Upper lobe of right lung (tissue), 1 donor: ENCODE results near the gene NKRF. TPM values are rescaled to one million over a fixed set of nuclear protein-coding genes. Genes with fewer than 3 reads are reported as not detected.
A peak's percentile ranks its signal among the peaks of the same experiment; 100 is the strongest.

Source experiments
- ATAC-seq: fragments of 200-7000 bp; cut with Tn5 transposase; one replicate; pipeline ENCODE4 v1.9.1; 2020; ENCODE audit warnings: mild to moderate bottlenecking, moderate library complexity
- DNase-seq: peaks from one replicate; pipeline ENCODE4 v3.0.0-alpha.2; 2020
- H3K27ac ChIP-seq: fragments of 200-600 bp; one replicate; pipeline ENCODE4 v1.8.0; 2022
- H3K27me3 ChIP-seq: fragments of 200-600 bp; one replicate; pipeline ENCODE4 v1.8.0; 2022; ENCODE audit warnings: mild to moderate bottlenecking
- H3K36me3 ChIP-seq: fragments of 200-600 bp; one replicate; pipeline ENCODE4 v1.8.0; 2022
- H3K4me1 ChIP-seq: fragments of 200-600 bp; one replicate; pipeline ENCODE4 v1.8.0; 2022
- H3K4me3 ChIP-seq: fragments of 200-600 bp; one replicate; pipeline ENCODE4 v1.8.0; 2022; ENCODE audit warnings: mild to moderate bottlenecking
- H3K9me3 ChIP-seq: fragments of 200-600 bp; one replicate; pipeline ENCODE4 v1.8.0; 2022
- CTCF ChIP-seq: fragments of 200-600 bp; IDR thresholded peaks from one replicate; pipeline ENCODE4 v1.8.0; 2022; ENCODE audit warnings: antibody characterized with exemption
- intact Hi-C: fragments of 100-400 bp; cut with DNase I; formaldehyde crosslinking; loops from one replicate; pipeline ENCODE4 v1.11.0; 2022
- long read RNA-seq: library from polyadenylated mRNA; unstranded; transcript quantifications from one replicate; pipeline ENCODE4 v2.0.0, GENCODE V29; 2021
- total RNA-seq: library from RNA; stranded (reverse); fragmentation: NEBNext Ultra II Directional; extraction: Animal tissue kit (Norgen Biotek cat#: 25700); gene quantifications from one replicate; pipeline ENCODE4 v1.2.1, GENCODE V29; 2021
- donor health status: DM: no; HTN: yes; CAD: no; lungs with severe emphysema.

Gene NKRF
- total RNA-seq: 7.1 TPM
- long read RNA-seq, transcript NKRF-201 (3 exons, 3,817 nt): major isoform, 10 of 10 reads
- long read RNA-seq, partial matches to known transcripts: 0 of 10 reads
- long read RNA-seq, other reads (novel, unspliced or antisense): 0 of 10 reads

DNA sequence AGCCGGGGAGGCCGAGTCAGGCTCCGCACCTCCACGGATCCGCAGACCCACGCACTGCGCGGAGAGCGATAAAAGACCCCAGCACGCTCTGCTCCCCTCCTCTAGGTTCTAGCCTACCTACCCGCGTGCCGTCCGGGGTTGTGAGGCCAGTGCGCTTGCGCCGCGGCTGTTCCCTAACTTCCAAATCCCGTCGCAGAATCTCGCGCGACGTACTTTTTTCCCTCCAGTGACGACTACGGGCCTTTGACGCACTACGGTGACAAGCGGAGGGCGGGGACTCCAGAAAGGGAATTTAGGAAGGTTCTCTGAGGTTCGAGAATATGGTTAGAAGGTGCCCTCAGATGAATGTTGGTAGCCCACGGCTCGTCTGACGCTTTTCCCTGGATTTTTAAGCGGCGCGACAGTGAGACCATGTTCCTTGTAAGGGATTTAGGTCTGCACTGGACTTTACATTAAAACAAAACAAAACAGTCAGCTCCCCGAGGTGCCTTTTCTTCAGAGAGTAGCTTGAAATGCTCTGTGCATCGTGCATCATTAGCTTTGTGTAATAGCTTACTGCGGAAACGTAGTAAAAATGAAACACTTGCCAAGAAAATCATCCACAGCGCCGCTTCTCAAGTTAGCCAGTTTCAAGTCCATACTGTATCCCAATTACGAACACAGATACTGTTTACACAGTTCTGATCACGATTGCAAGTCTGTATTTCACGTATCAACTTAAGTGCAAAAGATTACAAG lies at the start of gene NKRF:
Gene NKRF (minus strand): TSS at position 145 of the 738 bp plus-strand sequence.
- intact Hi-C loops: no loop called here
- no peaks in the 10 kb centered on the region for H3K27me3 ChIP-seq
- ATAC-seq (peak; percentile 97), DNase-seq (peak; percentile 93)
- no peak for TF ChIP-seq CTCF
- no peaks in the 10 kb centered on the region for H3K4me1 ChIP-seq
- peak within 1 kb of the TSS; percentile 88 for H3K27ac ChIP-seq
- H3K36me3 ChIP-seq: no peaks in the 10 kb centered on the region
- peak within 1 kb of the TSS; percentile 69 for H3K4me3 ChIP-seq
- no peaks in the 10 kb centered on the region for H3K9me3 ChIP-seq

DNA sequence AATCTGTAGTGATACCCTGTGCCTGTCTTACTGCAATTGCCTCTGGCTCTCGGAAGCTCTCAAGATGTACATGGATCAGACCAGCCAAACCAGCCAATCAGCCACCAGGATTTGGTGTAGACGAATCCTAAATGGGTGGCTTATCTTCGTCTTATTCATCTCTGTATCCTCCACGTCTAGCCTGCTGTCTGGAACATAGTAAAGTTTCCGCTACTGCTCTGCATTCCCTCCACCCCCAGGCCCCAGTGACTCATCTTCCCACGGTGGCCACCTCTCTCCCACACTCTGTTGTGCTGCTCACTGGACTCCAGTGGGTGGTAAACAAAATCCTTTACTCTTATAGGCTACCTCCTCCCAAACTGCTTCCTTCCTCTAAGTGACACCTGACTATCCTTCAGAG lies 48.9 kb upstream of the NKRF start:
- Histone ChIP-seq H3K9me3 (no peaks in the 10 kb centered on the region), H3K27me3 (no peaks in the 10 kb centered on the region), H3K27ac (no peak overlapping the region), H3K36me3 (no peaks in the 10 kb centered on the region), H3K4me3 (no peak overlapping the region), H3K4me1 (no peaks in the 10 kb centered on the region)
- TF ChIP-seq CTCF: no peak
- ATAC-seq (peak; percentile 57), DNase-seq (no peak)
- intact Hi-C loops: no loop called here

- no peak overlapping the region for H3K4me3 ChIP-seq
- no peak for DNase-seq
- peak; percentile 43 for ATAC-seq
- TF ChIP-seq CTCF: no peak
- H3K27me3 ChIP-seq: no peaks in the 10 kb centered on the region
- intact Hi-C loops: no loop called here
- no peak overlapping the region for H3K27ac ChIP-seq
- no peaks in the 10 kb centered on the region for H3K36me3 ChIP-seq
- no peaks in the 10 kb centered on the region for H3K4me1 ChIP-seq
- H3K9me3 ChIP-seq: no peaks in the 10 kb centered on the region
Observed at GRCh38 chrX:119654112-119654531, 47.9 kb upstream of the NKRF start.

DNA sequence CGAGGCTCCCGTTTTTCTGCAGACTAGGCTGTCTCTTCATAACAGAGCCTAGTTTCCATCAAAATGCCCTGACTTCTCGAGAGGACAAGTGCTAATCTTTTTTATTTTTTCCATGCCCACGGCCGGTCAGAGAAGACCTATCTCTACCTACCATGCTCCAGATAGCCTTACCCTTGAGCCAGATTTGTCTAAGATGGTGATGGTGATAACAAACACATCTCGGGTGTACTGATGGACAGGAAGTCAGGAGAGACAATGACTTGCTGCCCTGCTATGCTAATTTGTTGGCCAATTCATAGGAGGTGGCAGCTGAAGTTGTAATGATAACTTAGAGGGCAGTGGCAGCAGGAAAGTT lies 42.2 kb upstream of the NKRF start:
- Histone ChIP-seq H3K4me1 (no peaks in the 10 kb centered on the region), H3K27me3 (no peaks in the 10 kb centered on the region), H3K27ac (no peak overlapping the region), H3K4me3 (no peak overlapping the region), H3K9me3 (no peaks in the 10 kb centered on the region), H3K36me3 (no peaks in the 10 kb centered on the region)
- TF ChIP-seq CTCF: no peak
- intact Hi-C loops: no loop called here
- DNase-seq: no peak
- ATAC-seq: no peak

DNA sequence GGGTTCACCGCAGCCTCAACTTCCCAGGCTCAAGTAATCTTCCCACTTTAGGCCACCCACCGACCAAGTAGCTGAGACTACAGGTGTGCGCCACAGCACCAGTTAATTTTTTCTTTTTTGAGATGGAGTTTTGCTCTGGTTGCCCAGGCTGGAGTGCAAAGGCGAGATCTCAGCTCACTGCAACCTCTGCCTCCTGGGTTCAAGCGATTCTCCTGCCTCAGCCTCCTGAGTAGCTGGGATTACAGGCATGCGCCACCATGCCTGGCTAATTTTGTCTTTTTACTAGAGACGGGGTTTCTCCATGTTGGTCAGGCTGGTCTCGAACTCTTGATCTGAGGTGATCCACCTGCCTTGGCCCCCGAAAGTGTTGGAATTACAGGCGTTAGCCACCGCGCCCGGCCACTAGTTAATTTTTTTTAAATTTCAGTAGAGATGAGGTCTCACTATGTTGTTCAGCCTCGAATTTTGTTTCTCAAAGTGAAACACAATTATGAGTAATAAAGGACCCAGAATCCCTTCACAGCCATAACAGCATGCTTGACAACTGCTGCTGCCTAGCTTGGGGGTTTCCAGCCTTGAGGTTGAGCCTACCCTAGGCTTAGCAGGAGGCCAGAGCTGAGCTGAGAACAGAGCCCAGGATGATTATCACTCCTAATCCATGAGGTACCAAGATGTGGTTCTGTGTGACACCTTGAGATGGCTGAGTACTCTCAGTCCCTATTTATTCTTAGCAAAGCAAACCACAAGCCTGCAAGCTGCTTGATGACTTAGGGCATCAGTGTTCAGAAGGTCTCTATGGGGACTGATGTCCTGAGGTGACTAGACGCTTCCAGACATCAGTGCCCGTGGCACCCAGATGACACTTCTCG lies 41.6 kb upstream of the NKRF start:
- DNase-seq (no peak), ATAC-seq (no peak)
- Histone ChIP-seq H3K36me3 (no peaks in the 10 kb centered on the region), H3K27ac (no peak overlapping the region), H3K9me3 (no peaks in the 10 kb centered on the region), H3K4me3 (no peak overlapping the region), H3K27me3 (no peaks in the 10 kb centered on the region), H3K4me1 (no peaks in the 10 kb centered on the region)
- no peak for TF ChIP-seq CTCF
- intact Hi-C loops: no loop called here
